ENCODE data around the gene NPIPA1.
"Not testable (repeated sequence)": the region's sequence is repeated elsewhere in the genome, so short reads cannot be mapped to it uniquely, and the experiment has no call there.

Gene NPIPA1

DNA sequence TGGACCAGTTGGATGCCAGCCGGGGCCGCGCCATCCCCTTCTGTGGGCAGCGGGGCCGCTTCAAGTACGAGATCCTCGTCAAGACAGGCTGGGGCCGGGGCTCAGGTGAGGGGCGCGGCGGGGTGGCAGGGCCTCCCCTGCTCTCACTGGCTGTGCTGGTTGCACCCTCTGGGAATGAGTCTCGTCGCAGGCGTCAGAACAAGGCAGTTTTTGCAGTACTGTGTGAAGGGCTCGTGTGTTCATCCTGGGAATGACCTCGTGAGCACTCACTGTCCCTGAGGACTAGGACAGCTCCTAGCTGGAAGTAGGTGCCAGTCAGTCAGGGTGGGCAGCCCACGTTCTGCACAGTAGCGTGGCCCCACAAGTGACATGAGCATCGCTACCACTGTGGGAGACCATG, 6.3 kb upstream of the NPIPA1 start:
- not testable (repeated sequence) for DNase-seq

DNA sequence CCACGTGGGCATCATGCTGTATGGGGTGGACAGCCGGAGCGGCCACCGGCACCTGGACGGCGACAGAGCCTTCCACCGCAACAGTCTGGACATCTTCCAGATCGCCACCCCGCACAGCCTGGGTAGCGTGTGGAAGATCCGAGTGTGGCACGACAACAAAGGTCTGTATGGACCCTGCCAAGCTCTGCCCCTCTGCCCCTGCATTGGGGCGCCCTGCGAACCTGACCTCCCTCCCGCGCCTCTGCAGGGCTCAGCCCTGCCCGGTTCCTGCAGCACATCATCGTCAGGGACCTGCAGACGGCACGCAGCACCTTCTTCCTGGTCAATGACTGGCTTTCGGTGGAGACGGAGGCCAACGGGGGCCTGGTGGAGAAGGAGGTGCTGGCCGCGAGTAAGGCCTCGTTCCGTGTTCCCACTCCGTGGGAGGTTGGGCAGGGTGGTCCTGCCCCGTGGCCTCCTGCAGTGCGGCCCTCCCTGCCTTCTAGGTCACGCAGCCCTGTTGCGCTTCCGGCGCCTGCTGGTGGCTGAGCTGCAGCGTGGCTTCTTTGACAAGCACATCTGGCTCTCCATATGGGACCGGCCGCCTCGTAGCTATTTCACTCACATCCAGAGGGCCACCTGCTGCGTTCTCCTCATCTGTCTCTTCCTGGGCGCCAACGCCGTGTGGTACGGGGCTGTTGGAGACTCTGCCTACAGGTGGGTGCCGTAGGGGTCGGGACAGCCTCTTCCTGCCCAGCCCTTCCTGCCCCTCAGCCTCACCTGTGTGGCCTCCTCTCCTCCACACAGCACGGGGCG, 4.5 kb upstream of the NPIPA1 start:
- not testable (repeated sequence) for DNase-seq

DNA sequence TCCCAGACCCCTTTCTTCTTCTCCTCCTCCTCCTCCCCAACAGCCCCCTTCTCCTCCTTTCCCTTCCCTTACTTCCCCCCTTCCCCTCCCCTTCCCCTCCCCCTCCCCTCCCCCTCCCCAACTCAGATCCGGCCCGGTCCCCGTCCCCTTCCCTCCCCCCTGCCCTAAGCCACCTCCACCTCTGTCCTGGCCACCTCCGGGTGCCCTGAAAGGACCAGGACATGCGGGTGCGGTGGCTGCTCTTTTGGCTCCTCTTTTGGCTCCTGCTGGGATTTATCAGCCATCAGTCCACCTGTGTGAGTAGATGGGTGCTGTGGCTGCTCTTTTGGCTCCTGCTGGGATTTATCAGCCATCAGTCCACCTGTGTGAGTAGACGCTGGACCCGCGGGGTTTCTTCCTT, 751 bp downstream of the NPIPA1 start:
- DNase-seq, result not testable (repeated sequence)

DNA sequence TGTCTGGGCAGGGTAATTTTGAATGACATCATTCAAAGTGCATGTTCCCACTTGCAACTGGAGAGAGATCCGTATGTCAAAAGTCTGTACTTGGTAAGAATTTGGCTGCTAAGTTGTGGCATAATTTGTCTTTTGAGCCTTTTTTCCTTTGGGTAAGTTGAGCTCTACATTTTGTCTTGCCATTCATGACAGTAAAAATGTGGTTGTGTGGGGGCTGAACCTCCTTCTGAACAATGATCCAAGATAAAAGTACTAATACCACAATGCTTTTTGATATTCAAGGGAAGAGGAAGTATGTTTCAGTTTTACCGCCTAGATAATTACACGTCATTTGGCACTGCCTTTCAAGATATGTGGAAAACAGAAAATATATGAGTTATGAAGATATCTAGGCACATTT, 5.4 kb downstream of the NPIPA1 start:
- not testable (repeated sequence) for DNase-seq

DNA sequence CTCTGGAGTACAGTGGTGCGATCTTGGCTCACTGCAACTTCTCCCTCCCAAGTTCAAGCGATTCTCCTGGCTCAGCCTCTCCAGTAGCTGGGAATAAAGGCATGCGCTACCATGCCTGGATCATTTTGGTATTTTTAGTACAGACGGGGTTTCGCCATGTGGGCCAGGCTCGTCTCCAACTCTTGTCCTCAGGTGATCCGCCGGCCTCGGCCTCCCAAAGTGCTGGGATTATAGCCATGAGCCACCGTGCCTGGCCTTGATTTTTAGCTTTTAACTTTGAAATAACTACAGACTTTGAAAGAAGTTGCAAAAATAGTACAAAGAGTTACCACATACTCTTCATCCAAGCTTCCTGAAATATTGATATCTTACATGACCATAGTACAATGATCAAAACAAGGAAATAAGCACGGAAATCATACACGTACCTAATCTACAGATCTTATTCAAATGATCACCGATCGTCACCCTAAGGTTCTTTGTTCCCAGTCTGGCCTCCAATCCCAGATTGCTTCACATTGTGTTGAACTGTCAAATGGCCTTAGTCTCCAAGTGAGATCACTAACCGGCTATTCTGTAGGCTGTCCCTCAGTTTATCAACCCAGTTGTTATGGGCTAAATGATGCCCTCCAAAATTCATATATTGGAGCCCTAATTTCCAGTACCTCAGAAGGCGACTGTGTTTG, 18.4 kb downstream of the NPIPA1 start:
- DNase-seq, result no peak

DNA sequence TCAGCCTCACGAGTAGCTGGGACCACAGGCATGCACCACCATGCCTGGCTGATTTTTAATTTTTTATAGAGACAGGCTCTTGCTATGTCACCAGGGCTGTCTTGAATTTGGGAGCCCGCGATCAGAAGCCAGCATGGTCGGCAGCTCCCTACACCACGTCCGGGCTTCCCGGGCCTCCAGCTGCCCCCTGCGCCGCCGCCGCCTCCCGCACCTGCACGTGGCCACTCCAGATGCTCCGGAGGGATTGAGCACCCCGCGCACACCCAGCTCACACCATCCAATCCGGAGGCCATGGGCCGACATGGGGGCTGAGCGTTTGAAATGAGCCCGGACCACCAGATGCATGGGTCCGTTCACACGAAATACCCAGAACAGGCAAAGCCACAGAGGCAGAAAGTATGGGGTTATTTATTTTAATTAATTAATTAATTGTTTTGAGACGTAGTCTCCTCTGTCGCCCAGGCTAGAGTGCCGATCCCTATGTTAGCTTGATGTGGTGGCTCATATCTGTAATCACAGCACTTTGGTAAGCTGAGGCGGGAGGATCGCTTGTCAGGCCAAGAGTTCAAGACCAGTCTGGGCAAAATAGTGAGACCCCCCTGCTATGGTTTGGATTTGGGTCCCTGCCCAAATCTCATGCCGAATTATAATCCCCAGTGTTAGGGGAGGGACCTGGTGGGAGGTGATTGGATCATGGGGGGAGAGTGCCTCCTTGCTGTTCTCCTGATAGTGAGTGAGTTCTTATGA, 20.5 kb downstream of the NPIPA1 start:
- DNase-seq, result no peak

DNA sequence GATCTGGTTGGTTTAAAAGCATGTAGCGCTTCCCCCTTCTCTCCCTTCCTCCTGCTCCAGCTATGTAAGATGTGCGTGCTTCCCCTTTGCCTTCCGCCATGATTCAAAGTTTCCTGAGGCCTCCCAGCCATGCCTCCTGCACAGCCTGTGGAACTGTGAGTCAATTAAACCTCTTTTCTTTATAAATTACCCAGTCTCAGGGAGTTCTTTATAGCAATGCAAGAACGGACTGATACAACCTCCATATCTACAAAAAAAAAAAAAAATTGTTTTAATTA, 21.0 kb downstream of the NPIPA1 start:
- DNase-seq, result no peak

DNA sequence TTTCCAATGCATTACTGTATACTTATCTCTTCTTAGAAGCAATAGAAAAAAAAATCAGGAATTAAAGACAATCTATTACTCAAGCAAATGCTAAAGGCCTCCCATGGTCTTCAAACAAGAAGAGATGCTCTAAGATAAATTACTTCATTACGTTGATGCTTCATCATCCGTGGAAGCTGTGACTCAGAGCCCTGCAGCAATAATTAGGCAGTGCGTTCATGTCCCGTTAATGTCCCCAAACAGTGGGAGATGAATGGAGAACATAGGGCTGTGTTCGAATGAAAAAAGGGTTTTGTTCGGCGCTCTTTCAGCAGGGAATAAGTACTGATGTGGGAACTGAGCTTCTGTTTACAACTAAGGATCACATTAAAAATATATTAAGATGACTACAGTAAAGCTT, 21.7 kb downstream of the NPIPA1 start:
- no peak for DNase-seq

DNA sequence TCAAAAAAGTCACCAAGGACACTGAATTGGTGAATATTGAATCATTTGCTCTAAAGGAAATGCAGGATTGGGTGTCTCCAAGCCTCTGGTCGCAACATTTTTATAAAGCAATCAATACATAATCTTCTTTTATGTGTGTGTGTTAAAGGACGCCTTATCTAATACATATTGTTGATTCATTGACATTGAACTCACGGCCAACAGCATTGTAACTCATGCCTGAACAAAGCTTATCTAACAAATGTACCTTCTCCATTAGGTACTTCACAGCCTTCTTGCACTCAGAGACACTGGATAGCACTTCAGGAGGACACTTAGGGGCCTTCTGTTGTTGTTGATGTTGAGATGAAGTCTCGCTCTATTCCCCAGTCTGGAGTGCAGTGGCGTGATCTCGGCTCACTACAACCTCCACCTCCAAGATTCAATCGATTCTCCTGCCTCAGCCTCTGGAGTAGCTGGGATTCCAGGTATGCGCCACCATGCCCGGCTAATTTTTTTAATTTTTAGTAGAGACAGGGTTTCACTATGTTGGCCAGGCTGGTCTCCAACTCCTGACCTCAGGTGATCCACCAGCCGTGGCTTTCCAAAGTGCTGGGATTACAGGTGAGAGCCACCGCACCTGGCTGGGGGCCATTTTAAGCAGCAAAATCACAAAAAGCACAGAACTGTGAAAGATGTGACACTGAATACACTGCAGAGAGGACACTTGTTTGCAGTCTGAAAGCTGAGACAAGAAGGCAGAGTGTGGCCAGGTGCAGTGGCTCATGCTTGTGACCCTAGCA, 24.4 kb downstream of the NPIPA1 start:
- no peak for DNase-seq

DNA sequence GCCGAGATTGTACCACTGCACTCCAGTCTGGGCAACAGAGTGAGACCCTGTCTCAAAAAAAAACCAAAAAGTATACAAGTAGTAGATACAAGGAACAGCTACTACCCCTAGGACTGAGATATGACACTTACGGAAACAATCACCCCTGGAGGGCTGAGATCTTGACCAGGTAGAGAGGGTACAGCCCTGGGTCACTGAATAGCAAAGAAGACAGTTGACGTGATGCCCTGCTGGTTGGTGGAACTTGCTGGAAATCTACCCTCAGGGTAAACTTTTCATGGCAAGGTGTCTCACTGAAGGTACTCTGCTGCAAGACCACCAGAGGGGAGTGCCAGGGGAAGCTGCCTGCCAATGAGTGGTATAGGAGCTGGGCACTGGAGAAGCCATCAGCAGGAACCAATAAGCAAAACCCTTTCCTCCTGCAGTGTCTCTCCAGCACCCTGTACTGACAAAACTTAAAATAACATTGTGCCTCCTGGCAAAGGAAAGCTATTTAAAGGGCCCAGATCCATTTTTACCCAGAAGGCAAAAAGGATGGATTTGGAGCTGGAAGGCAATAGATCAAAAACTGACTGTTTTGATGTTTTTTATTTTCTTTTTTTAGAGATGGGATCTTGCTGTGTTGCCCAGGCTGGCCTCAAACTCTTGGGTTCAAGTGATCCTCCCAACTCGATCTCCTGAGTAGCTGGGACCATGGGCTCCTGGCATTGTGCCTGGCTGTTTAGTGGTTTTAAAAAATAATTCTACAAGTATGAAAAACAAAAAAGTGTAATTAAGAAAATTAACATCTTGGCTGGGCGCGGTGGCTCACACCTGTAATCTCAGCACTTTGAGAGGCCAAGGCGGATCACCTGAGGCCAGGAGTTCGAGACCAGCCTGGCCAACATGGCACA, 26.3 kb downstream of the NPIPA1 start:
- DNase-seq, result no peak

DNA sequence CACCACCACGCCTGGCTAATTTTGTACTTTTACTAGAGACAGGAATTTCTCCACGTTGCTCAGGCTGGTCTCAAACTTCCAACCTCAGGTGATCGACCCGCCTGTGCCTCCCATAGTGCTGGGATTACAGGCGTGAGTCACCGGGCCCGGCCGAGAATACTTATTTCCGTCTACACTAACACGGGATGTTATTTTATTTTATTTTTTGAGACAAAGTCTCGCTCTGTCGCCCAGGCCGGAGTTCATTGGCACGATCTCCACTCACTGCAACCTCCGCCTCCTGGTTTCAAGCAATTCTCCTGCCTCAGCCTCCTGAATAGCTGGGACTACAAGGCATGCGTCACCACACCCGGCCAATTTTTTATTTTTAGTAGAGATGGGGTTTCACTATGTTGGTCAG, 28.1 kb downstream of the NPIPA1 start:
- DNase-seq, result no peak

DNA sequence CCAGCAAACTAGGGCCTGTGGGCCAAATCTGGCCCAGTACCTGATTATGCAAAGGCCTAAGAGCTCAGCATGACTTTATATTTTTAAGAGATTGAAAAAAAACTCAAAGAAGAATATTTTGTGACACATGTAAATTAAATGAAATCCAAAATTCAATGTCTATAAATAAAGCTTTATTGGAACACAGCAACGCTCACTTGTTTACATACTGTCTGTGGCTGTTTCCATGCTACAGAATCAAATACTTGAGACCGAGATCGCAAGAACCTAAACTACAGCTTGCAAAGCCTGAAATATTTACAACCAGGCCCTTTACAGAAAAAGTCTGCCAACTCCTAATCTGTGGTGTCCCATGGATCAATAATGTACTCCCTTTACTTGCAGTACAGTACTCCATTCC, 32.6 kb downstream of the NPIPA1 start:
- DNase-seq, result not testable (repeated sequence)

DNA sequence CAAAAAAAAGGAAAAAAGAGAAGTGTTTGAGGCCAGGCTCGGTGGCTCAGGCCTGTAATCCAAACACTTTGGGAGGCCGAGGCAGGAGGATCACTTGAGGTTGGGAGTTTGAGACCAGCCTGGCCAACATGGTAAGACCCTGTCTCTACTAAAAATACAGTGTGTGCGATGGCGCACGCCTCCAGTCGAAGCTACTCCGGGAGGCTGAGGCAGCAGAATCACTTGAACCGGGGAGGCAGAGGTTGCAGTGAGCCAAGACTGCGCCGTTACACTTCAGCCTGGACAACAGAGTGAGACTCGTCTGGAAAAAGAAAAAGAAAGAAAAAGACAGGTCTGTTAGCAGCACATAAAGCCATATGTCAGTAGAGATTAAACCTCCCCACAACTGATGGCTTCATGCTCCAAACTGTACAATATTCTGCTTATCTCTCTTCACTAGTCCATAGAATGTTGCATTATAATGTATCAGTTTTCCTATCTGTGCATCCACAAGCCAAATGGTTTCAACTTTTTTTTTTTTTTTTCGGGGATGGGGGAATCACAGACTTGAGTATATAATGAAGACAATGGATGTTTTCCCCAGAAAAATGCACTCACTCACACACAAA, 34.5 kb downstream of the NPIPA1 start:
- not testable (repeated sequence) for DNase-seq

DNA sequence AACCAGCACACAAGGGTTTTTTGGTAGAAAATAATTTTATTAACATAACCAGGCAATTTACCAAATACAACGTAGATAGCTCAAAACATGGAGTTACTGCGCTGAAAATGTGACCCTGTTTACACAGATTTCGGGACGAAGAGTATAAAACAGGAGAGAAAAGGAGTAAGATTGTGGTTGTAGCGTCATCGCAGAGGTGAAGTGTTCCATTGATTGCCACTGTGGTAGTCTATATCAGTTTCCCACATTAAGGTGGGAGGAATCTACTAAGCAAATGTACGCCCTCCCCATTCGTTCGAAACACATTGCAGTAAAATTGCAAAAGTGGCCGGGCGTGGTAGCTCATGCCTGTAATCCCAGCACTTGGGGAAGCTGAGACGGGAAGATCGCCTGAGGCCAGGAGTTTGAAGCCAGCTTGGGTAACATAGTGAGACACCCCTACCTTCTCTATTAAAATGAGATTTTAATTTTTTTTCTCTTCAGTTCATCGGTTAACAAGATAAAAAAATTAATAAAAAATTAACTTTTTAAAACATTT, 36.6 kb downstream of the NPIPA1 start:
- not testable (repeated sequence) for DNase-seq

DNA sequence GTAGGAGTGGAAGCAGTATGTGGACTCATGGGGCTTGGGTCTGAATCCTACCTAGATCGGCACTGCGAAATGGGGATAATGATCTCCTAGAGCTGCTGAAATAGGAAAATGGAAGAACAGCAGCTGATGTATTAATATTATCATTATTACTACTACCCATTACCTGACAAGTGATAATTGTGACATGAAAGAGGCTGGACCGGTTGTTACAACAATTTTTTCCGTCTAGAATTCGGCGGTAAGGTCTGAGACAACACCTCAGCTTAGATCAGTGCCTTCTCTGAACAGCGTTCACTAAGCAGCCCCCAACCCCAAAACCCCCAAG, 37.0 kb downstream of the NPIPA1 start:
- not testable (repeated sequence) for DNase-seq

DNA sequence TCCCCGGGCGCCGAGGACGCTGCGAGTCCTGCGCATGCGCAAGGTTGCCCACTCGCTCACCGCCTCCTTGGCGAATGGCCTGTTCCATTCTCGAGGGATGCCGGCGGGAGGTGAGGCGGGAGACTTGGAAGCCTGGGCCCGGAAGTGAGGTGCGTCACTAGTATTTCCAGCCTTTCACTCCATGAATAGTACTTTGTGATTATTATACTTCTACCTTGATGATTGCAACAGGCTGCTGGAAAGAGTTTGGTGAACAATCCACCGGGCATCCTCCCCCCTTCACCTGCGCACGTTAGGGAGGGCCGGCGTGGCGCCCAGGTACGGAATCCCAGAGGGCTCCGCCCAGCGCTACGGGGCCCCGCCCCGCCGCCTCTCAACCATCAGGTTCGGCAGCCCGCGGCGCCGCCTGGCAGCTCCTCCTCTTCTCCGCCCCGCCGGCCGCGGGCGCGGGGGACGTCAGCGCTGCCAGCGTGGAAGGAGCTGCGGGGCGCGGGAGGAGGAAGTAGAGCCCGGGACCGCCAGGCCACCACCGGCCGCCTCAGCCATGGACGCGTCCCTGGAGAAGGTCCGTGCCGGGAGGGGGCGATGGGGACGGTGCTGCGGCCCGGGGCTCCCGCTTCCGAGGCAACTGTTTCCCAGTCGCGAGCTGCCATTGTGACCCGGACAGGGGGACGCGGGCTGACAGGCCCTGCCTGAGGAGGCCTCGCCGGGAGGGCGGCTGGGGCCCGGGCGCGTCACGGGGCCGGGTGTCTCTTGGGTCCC, 37.6 kb downstream of the NPIPA1 start, which contains the start of gene PDXDC1:
PDXDC1 (plus strand) TSS at position 371 of the 762 bp plus-strand sequence; CDS start at position 545, 174 bp downstream.
- peak; percentile 97 for DNase-seq

DNA sequence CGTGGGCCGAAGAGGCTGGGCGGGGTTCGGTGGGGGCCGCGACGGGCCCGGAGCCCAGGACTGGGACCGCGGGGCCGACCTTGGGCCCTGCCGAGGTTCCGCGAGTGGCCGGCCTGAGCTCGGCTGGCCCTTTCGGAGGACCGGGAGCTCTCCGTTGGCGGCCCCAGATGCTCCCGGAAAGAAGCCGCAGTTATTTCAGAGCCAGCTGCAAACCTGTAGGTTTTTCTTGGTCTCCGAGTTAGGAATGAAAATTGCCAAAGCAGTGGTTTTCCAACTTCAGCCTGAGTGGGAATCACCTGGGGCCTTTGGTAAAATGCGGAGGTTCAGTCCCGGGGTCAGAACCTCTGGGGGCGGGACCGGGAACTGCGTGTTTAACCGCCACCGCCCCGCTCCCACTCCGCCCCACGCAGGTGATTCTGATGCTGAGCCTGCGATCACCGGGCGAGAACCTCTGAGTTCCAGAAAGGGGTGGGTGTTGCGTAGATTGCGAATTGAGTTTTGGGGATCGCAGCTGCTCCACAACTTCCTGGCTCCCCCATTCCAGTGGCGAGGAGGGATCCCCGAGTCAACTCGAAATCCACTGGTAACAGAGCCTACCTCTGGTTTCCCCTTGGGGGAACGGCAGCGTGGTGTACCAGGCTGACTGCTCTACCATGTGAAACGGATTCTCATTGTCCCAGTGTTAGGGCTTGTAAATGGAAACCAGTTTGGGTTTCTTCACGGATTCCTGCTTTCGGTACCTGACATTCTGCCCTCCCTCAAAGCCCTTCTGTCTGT, 38.4 kb downstream of the NPIPA1 start:
- DNase-seq, result peak; percentile 51

DNA sequence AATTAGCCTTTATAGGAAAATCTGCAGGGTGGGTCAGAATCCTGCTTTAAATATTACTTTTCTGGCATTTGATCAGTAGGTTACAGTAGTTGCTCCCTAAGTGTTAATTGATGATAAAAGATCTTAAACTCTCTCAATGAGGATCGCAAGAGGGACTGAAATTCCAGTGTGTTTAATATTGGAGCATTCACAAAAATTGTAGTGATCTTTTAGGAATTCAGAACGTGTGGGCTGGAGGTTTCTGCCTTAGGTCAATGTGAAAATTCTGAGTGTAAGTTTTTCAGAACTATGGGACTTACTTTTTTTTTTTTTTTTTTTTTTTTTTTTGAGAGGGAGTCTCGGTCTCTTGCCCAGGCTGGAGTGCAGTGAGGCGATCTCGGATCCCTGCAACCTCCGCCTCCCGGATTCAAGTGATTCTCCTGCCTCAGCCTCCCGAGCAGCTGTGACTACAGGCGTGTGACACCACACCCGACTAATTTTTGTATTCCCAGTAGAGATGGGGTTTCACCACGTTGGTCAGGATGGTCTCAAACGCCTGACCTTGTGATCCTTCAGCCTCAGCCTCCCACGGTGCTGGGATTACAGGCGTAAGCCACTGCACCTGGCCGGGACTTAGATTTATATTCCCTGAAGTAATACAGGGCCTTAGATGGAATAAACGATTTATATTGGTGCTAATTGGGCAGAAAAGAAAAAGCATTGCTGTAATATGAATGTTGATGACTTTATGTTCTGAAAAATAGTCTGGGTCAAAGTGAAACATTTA, 39.9 kb downstream of the NPIPA1 start:
- DNase-seq, result not testable (repeated sequence)

DNA sequence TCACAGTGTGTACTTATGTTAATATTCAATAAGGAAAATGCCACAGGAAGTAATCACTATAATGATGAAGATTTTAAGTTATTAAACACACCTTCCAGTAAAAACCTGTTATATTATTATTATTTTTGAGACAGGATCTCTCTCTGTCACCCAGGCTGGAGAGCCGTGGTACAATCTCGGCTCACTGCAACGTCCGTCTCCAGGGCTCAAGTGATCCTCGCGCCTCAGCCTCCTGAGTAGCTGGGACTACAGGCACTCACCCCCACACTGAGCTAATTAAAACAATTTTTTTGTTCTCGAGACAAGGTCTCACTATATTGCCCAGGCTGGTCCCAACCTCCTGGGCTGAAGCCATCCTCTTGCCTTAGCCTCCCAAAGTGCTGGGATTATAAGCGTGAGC, 41.0 kb downstream of the NPIPA1 start:
- DNase-seq, result not testable (repeated sequence)
